GM19452 (cell line): ENCODE results near the gene DMRTC1B.
"Not testable (repeated sequence)": the region's sequence is repeated elsewhere in the genome, so short reads cannot be mapped to it uniquely, and the experiment has no call there.

ENCODE experiments used
- ATAC-seq: cut with Tn5 transposase; IDR thresholded peaks from one replicate; pipeline ENCODE4 v1.9.1; 2021; ENCODE audit not compliant: unreplicated experiment

DMRTC1B gene, protein sequence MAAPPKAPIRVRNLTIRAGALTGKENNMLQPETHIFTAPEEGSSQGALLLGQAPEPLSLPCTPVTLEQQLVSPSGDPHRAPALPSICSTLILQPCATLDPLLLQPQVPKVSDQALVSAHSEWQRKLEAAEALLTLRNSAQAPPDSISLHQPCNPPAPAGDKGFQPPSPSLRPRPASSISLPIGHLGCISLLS

DNA sequence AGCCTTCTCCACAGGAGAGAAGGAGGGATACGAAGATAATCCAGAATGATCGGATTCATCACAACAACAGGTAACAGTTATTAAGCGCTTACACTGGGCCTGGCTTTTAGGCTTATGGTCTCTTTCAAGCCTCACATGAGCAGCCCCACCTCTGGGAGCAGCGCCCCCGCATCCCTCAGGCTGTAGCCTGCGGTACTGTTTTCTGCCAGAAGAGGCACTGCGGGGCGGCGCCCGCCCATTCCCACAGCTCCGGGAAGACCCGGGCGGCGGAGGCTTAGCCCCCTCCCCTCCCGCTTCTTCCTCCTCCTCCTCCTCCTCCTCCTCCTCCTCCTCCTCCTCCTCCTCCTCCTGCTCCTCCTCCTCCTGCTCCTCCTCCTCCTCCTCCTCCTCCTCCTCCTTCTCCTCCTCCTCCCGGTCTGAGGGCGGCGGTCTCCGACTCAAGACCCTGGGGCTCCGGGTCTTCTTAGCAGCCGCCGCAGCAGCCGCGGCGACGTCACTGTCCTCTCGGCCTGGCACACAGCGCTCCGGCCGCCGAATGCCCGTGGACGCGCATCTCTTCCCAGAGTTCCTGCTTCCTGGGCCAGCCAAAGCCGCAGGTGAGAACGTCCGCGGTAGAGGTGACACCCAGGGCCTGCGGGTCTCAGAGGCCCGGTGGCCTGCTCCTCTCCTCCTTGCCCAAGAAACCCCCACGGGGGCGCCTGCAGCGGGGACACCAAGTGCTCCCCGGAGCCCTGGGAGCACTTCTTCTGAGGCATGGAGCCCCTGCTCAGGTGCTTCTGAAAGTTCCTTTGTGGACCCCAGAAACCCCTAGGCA is at the start of gene DMRTC1B:
TSS of gene DMRTC1B (plus strand) at position 238 of the 814 bp plus-strand sequence. CDS start 68,246 bp downstream, outside the sequence.
- ATAC-seq, result peak; percentile 76

DNA sequence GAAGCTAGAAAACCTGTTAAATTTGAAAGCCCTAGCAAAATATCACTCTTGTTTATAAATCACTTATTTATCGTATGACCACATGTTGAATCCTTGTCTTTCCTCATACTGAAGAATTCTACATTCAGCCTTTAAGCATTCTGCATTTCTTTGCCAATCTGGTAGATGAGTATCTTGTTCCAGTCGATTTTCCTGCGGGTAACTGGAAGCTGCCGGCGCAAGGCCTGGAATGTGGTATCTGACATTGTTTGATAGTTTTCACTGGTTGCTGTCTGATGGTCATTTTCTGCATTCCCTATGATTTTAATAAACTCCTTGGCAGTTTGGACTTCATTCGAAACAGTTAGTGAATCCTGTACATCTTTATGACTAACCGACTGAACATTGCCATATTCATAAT is 48.8 kb upstream of the DMRTC1B start:
- ATAC-seq, result no peak

DNA sequence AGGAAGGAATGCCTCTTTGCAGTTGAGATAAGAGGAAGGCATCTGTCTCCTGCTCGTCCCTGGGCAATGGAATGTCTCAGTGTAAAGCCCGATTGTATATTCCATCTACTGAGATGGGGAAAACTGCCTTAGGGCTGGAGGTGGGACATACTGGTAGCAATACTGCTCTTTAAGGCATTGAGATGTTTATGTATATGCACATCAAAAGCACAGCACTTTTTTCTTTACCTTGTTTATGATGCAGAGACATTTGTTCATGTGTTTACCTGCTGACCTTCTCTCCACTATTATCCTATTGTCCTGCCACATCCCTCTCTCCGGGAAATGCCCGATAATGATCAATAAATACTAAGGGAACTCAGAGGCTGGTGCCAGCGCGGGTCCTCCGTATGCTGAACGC is 43.1 kb upstream of the DMRTC1B start:
- ATAC-seq, result not testable (repeated sequence)

DNA sequence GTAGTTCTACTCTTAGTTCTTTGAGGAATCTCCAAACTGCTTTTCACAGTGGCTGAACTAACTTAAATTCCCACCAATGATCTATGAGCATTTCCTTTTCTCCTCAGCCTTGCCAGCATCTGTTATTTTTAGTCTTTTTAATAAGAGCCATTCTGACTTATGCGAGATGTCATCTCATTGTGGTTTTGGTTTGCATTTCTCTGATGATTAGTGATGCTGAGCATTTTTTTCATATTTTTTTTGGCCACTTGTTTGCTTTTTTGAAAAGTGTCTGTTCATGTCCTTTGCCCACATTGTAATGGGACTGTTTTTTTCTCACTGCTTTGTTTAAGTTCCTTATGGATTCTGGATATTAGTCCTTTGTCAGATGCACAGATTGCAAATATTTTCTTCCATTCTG is 41.1 kb upstream of the DMRTC1B start:
- ATAC-seq, result no peak

DNA sequence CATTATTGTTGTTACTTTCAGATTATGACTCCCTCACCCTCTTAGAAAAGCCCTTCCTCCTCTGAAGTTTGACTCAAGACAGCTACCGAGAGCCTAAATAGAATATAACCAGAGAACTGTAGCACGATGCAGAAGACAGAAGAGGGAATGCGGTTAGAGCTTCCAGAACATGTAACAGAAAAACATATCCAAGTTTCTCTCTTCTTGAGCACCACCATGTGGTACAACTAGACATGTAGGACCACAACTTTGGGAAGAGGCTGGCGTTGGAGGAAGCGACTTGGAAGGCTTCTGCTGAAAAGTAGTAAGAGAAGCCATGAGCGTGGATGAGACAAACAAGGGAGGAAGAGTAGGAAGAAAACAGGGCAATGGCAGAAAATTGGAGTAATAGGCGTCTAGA is 31.1 kb upstream of the DMRTC1B start:
- not testable (repeated sequence) for ATAC-seq

DNA sequence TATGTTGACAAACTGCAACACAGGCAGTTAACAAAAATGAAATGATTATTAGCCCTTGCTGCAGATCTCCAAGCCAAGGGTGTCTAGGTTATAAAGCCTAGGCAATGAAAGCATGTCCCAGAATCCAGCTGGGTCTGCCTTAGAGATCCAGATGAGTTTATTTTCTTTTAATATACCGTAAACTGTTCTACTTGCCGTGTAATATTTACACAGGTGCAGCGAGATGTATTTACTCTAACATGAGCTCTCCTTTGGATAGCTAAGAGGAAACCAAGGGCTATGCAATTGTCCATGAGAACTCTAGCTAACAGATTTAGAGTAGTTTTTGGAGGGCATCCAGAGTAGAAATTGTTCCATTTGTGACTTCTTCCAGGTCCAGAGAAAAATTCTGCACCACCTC is 28.1 kb upstream of the DMRTC1B start:
- ATAC-seq, result not testable (repeated sequence)

DNA sequence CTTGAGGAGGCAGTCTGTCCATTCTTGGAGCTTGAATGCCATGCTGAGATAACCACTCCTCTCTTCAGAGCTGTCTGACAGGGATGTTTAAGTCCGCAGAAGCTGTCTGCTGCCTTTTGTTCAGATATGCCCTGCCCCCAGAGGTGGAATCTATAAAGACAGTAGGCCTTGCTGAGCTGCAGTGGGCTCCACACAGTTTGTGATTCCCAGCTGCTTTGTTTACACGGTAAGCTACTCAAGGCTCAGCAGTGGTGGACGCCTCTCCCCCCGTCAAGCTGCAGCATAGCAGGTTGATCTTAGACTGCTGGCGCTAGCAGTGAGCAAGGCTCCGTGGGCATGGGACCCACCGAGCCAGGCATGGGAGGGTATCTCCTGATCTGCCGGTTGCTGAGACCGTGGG is 16.2 kb upstream of the DMRTC1B start:
- not testable (repeated sequence) for ATAC-seq

DNA sequence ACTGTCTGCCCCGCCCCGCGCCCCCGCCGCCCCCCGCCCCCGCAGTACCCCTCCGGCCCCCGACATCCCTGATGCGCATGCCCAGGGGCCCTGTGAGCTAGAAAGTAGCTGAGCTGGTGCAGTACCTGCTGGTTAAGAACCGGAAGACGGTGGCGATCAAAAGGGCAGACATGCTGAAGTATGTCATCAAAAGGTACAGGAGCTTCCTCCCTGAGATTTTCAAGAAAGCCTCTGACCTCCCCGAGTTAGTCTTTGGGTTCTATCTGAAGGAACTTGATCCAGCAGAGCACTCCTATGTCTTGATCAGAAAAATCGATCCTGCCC is 739 bp downstream of the DMRTC1B start:
- ATAC-seq, result peak; percentile 78

DNA sequence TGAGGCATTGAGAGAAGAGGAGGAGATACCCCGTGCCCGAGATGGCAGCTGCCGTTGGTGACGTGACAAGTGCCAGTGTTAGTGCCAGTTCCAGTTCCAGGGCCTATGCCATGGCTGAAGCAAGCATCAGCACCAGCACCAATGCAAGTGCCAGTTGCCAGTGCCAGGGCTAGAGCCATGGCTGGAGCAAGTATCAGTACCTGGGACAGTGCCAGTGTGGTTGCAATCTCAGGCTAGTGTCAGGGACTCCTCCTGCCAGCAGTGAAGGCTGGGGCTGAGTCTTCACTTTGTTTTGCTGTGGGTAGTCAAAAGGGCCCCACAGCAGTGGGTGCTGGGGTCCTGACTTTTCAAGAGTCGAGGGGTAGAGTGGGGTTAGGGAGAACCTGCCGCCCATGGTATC is 1.5 kb downstream of the DMRTC1B start:
- ATAC-seq, result not testable (repeated sequence)

DNA sequence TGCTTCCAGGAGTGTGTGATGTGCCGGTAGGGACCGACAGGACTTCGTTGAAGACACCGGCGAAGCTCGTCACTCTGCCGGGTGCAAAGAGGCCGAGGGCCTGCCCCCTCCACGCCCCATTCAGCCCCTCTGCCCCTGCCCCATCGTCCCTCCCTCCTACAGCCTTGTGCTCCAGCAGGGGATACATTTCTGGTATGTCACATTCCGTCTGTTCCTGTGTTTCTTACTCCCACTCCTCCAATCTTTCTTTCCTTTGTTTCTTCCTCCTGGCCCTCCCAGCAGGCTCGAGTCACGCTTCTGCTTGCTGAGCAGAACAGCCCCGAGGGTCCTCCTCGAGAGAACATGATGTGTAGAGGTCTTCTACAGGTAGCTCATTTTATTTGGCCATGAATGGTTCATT is 5.9 kb downstream of the DMRTC1B start, which contains the start of gene FAM236B:
TSS of gene FAM236B (minus strand) at position 101 of the 400 bp plus-strand sequence. CDS start at position 1, 100 bp downstream.
- ATAC-seq, result not testable (repeated sequence)

DNA sequence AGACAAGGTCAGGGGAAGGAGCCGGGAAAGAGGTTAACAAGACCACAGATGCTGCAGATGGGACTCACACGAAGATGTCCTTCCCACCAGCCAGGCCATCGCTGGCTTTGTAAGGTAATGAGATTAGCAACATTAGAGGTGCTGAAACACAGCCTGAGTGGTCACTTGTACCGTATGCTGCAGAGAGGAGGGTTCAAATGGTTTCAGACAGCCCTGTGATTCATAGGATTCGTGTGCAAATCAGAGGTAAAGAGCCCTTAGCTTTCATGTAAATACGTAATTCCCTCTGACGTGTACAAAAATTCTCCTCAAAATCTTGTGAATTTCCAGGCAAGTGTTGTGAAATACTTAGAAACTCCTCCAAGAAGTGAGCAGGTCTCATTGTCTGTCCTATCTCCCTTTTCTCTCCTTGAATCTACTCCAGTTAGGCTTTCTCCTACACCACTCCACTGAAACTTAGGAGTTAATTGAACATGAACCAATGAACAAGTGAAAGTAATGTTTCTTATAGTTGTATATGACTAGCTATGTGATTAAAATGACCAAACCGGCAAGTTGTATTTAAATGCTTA is 6.8 kb downstream of the DMRTC1B start:
- ATAC-seq, result not testable (repeated sequence)

DNA sequence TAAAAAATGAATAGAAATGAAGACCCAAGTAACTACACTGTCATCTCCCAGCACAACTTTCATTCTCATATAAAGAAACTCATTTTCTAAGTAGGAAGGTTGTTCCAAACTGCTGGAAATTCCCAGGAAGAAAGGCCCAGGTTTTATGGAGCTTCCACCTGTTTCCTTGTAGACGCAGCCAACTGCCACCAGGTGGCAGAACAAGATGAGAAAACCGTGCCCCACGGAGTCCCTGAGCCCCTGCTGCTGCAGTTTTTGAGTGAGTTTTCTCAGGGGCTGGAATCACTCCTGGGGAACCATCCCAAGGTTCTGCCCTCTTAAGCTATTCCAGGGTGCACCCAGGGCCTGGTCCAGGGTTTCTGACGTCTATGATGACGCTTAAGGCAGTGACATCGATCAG is 7.3 kb downstream of the DMRTC1B start:
- ATAC-seq, result not testable (repeated sequence)

DNA sequence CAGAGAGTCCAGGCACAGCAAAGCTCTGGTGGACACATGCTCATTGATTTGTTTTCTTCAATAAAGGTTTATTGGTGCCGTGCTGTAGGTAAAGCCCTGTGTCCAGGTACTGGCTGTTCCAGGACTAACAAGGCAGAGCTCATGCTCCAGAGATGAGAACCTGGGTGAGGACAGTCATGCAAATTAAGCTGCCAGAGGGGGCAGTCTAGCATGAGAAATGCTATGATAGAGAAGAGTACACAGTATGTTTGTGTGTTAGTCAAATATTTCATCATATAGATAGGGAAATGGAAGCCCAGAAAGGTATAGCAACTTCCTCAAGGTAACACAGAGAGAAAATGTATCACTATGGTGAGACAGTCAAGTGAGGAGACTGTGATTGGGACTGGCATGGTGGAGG is 11.5 kb downstream of the DMRTC1B start:
- ATAC-seq, result not testable (repeated sequence)

DNA sequence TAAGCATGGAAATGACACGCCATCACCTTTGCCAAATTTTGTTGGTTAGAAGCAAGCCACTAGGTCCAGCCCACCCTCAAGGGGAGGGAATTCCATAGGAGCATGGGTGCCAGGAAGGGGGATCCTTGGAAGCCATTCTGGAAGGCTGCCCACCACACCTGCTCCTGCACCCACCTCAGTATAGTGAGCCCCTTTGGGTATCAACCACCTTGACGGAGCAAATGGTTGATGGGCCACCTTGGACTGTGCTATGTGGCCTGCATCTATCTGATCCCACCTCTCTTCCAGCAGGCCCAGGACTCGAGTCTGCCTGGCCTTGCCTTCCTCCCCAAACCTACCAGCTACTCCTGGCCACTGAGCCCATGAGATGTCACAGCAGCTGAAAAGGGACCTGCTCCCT is 13.7 kb downstream of the DMRTC1B start:
- ATAC-seq, result not testable (repeated sequence)

DNA sequence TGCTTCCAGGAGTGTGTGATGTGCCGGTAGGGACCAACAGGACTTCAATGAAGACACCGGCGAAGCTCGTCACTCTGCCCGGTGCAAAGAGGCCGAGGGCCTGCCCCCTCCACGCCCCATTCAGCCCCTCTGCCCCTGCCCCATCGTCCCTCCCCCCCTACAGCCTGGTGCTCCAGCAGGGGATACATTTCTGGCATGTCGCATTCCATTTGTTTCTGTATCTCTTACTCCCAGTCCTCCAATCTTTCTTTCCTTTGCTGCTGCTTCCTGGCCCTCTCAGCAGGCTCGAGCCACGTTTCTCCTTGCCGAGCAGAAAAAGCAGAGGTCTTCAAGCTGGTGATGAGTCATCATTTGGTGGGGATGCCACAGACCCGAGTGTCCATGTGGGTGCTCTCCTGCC is 31.4 kb downstream of the DMRTC1B start, which contains the start of gene FAM236D:
TSS of gene FAM236D (minus strand) at position 101 of the 400 bp plus-strand sequence. CDS start at position 1, 100 bp downstream.
- not testable (repeated sequence) for ATAC-seq

DNA sequence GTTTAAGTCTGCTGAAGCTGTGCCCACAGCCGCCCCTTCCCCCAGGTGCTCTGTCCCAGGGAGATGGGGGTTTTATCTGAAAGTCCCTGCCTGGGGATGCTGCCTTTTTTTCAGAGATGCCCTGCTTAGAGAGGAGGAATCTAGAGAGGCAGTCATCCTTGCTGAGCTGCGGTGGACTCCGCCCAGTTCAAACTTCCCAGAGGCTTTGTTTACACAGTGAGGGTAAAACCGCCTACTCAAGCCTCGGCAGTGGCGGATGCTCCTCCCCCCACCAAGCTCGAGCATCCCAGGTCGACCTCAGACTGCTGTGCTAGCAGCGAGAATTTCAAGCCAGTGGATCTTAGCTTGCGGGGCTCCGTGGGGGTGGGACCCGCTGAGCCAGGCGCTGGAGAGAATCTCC is 54.0 kb downstream of the DMRTC1B start:
- ATAC-seq, result not testable (repeated sequence)

DNA sequence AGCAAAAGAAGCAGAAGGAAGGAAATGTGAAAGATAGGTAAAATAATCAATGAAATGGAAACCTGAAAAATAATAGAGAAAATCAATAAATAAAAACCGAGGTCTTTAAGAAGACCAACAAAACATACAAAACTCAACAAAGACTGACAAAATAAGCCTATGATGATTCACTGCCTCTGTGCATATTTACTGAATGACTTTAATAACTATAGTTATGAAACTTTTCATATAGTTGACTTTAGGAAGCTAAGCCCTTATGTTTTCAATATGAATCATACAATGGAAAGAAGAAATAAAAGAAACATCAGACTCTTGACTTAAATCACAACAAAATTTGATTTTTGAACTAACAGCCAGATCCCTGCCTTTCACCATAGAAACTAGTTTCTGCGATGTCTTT is 60.8 kb downstream of the DMRTC1B start:
- not testable (repeated sequence) for ATAC-seq

DNA sequence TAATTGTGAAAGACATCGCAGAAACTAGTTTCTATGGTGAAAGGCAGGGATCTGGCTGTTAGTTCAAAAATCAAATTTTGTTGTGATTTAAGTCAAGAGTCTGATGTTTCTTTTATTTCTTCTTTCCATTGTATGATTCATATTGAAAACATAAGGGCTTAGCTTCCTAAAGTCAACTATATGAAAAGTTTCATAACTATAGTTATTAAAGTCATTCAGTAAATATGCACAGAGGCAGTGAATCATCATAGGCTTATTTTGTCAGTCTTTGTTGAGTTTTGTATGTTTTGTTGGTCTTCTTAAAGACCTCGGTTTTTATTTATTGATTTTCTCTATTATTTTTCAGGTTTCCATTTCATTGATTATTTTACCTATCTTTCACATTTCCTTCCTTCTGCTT is 106.2 kb downstream of the DMRTC1B start:
- ATAC-seq, result not testable (repeated sequence)

DNA sequence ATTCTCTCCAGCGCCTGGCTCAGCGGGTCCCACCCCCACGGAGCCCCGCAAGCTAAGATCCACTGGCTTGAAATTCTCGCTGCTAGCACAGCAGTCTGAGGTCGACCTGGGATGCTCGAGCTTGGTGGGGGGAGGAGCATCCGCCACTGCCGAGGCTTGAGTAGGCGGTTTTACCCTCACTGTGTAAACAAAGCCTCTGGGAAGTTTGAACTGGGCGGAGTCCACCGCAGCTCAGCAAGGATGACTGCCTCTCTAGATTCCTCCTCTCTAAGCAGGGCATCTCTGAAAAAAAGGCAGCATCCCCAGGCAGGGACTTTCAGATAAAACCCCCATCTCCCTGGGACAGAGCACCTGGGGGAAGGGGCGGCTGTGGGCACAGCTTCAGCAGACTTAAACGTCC is 113.0 kb downstream of the DMRTC1B start:
- not testable (repeated sequence) for ATAC-seq
